NT2/D1 (cell line): ENCODE data around the gene USP3.

ENCODE experiments used
- SUZ12 ChIP-seq: IDR thresholded peaks from 2 replicates; pipeline ENCODE4 v1.6.1; 2011; ENCODE audit not compliant: insufficient read length, insufficient read depth; ENCODE audit errors: extremely low read depth
- YY1 ChIP-seq: IDR thresholded peaks from 2 replicates; pipeline ENCODE4 v1.6.1; 2011; ENCODE audit not compliant: insufficient read length, insufficient read depth
- ZNF274 ChIP-seq: IDR thresholded peaks from 2 replicates; pipeline ENCODE4 v1.6.1; 2011; ENCODE audit warnings: mild to moderate bottlenecking, low read depth, low read length

DNA sequence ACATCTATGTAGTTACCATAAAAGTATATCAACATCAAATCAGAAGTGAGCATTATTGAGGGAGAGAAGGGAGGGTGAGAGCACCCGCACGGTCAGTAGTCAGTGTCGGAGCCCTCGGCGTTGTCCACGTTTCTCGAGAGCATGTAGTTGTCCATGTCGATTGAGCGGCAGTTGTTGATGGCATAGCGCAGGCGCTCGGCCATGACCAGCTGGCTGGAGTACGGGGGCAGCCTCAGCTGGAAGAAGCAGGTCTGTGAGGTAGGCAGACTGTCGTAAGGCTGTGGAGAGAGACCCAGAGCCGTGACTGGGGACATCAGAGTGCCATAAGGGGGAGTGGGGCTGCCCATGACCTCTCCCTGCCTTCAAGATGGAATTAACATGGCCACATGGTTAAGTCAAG, 104.6 kb downstream of the USP3 start:
- TF ChIP-seq YY1 (no peak), ZNF274 (no peak), SUZ12 (no peak)
